Osteoblast (primary cell): ENCODE data around the gene SLC17A5. TPM values are rescaled to one million over a fixed set of nuclear protein-coding genes. Genes with fewer than 3 reads are reported as not detected.

ENCODE experiments used
- DNase-seq: peaks from one replicate; pipeline ENCODE4 v3.0.0; 2011; ENCODE audit warnings: low spot score, mixed read lengths; ENCODE audit not compliant: insufficient read length; ENCODE audit errors: missing footprints
- H2AFZ ChIP-seq: 2 replicates; pipeline ENCODE4 v1.6.0; 2011; ENCODE audit warnings: mild to moderate bottlenecking, low read length
- H3K27ac ChIP-seq: 2 replicates; pipeline ENCODE4 v1.5.1; 2011; ENCODE audit warnings: mild to moderate bottlenecking, low read depth, low read length, moderate library complexity
- H3K27me3 ChIP-seq: 2 replicates; pipeline ENCODE4 v1.6.0; 2012; ENCODE audit warnings: mild to moderate bottlenecking, control low read depth, inconsistent platforms, low read length, moderate library complexity; ENCODE audit not compliant: insufficient read depth
- H3K36me3 ChIP-seq: 2 replicates; pipeline ENCODE4 v1.5.1; 2011; ENCODE audit warnings: mild to moderate bottlenecking, low read length, control low read depth, moderate library complexity; ENCODE audit not compliant: insufficient read depth
- H3K4me1 ChIP-seq: 2 replicates; pipeline ENCODE4 v1.5.1; 2011; ENCODE audit warnings: mild to moderate bottlenecking, low read length, control low read depth, moderate library complexity; ENCODE audit not compliant: insufficient read depth
- H3K4me2 ChIP-seq: 2 replicates; pipeline ENCODE4 v1.6.0; 2011; ENCODE audit warnings: mild to moderate bottlenecking, low read length; ENCODE audit not compliant: insufficient read depth
- H3K4me3 ChIP-seq: fragments of 200-600 bp; sonication (generic); 3 replicates; pipeline ENCODE4 v1.5.1; 2012; ENCODE audit warnings: mild to moderate bottlenecking, low read length, inconsistent platforms; ENCODE audit not compliant: insufficient read depth
- H3K79me2 ChIP-seq: 2 replicates; pipeline ENCODE4 v1.6.0; 2012; ENCODE audit warnings: mild to moderate bottlenecking, low read length, control low read depth, inconsistent platforms; ENCODE audit not compliant: insufficient read depth
- H3K9me3 ChIP-seq: 2 replicates; pipeline ENCODE4 v1.5.1; 2011; ENCODE audit warnings: low read depth, low read length, control low read depth
- H4K20me1 ChIP-seq: 2 replicates; pipeline ENCODE4 v1.6.0; 2012; ENCODE audit warnings: mild to moderate bottlenecking, low read length, control low read depth; ENCODE audit not compliant: insufficient read depth
- CTCF ChIP-seq: IDR thresholded peaks from 2 replicates; pipeline ENCODE4 v1.5.1; 2011; ENCODE audit warnings: mild to moderate bottlenecking, low read depth, low read length, moderate library complexity; ENCODE audit errors: extremely low read depth
- small RNA-seq: library from RNA; depleted of rRNA; stranded (forward); fragments of <200 nt; gene quantifications from one replicate; pipeline ENCODE3, GENCODE V24; 2012
- total RNA-seq: library from RNA; depleted of rRNA; stranded (reverse); fragments of >200 nt; gene quantifications from 2 replicates; pipeline ENCODE4 v1.2.3, GENCODE V29; 2012

The SLC17A5 gene
- total RNA-seq, 1 donor: 38.7 TPM

GRCh38 chr6:73548458-73549446, 105.0 kb downstream of the SLC17A5 start:
- H3K4me3 ChIP-seq: no peak overlapping the region
- no peaks in the 10 kb centered on the region for H4K20me1 ChIP-seq
- H3K27me3 ChIP-seq: no peaks in the 10 kb centered on the region
- TF ChIP-seq CTCF: peak; percentile 21
- no peaks in the 10 kb centered on the region for H3K9me3 ChIP-seq
- no peaks in the 10 kb centered on the region for H3K4me1 ChIP-seq
- no peak overlapping the region for H3K4me2 ChIP-seq
- no peaks in the 10 kb centered on the region for H3K36me3 ChIP-seq
- H3K79me2 ChIP-seq: no peaks in the 10 kb centered on the region
- no peak overlapping the region for H2AFZ ChIP-seq
- H3K27ac ChIP-seq: no peak overlapping the region
- no peak for DNase-seq

- Histone ChIP-seq H2AFZ (no peak overlapping the region), H3K4me1 (no peaks in the 10 kb centered on the region), H3K36me3 (no peaks in the 10 kb centered on the region), H3K27me3 (no peaks in the 10 kb centered on the region), H3K4me3 (no peak overlapping the region), H3K4me2 (no peak overlapping the region), H3K79me2 (no peaks in the 10 kb centered on the region), H3K27ac (no peak overlapping the region), H3K9me3 (no peaks in the 10 kb centered on the region), H4K20me1 (no peaks in the 10 kb centered on the region)
- TF ChIP-seq CTCF: no peak
- no peak for DNase-seq
Observed at GRCh38 chr6:73547036-73547435, 106.8 kb downstream of the SLC17A5 start.

Small RNA genes lying within 50 kb of the gene (small RNA-seq; reads per million reads assigned to genes)
- gene RPS27P15: not detected

Other genes with a start within 250 kb of the SLC17A5 start
- gene CGAS, start 201.7 kb downstream of the SLC17A5 start, total RNA-seq: 5.9 and 6.2 TPM in 2 replicates
- 30.9 and 40.9 TPM in 2 replicates for gene MTO1, start 192.3 kb downstream of the SLC17A5 start, total RNA-seq
- 18,909 and 19,513 TPM in 2 replicates for gene EEF1A1, start 133.0 kb downstream of the SLC17A5 start, total RNA-seq
- 85.5 and 93.4 TPM in 2 replicates for gene CD109, start 42.2 kb upstream of the SLC17A5 start, total RNA-seq